DOHH2 (cell line): ENCODE data around the gene TRMT112.

Source experiments
- CTCF ChIP-seq: fragments of 200-600 bp; sonication (generic); IDR thresholded peaks from one replicate; pipeline ENCODE4 v1.5.1; 2014; ENCODE audit warnings: antibody characterized with exemption, mild to moderate bottlenecking, low read depth, low read length; ENCODE audit not compliant: poor library complexity, severe bottlenecking
- EZH2phosphoT487 ChIP-seq: fragments of 200-600 bp; sonication (generic); IDR thresholded peaks from 2 replicates; pipeline ENCODE4 v1.6.1; 2017; ENCODE audit warnings: borderline replicate concordance, mild to moderate bottlenecking, antibody characterized with exemption, low read length, moderate library complexity, mixed read lengths

- TF ChIP-seq CTCF (no peak), EZH2phosphoT487 (no peak)
Observed at GRCh38 chr11:64352099-64352994, 35.0 kb upstream of the TRMT112 start.
